ENCODE data around the gene ZNF496. TPM values are rescaled to one million over a fixed set of nuclear protein-coding genes. Genes with fewer than 3 reads are reported as not detected.
"Not testable (repeated sequence)": the region's sequence is repeated elsewhere in the genome, so short reads cannot be mapped to it uniquely, and the experiment has no call there.

The ZNF496 gene
- total RNA-seq, 2 donors from 2014 or later, result 4.8 to 14.5 TPM

GRCh38 chr1:247363000-247363399 lies 31.3 kb upstream of the ZNF496 start:
- ATAC-seq; DNase-seq (ENCODE audit: low spot score in 2 of 2); H3K9me3 Mint-ChIP-seq: not testable (repeated sequence)
- peaks cover 6 to 13% of the 10 kb centered on the region in 2 donors for H3K36me3 Mint-ChIP-seq
- peak overlapping the region in 1 of 2 donors; percentile 62 for H3K27ac Mint-ChIP-seq

GRCh38 chr1:247362153-247362552 lies 30.5 kb upstream of the ZNF496 start:
- DNase-seq (ENCODE audit: low spot score in 2 of 2) (no peak), ATAC-seq (no peak)
- Mint-ChIP-seq H3K36me3 (peaks cover 6 to 13% of the 10 kb centered on the region in 2 donors), H3K9me3 (peaks cover 0 to 3% of the 10 kb centered on the region in 2 donors), H3K27ac (no peak overlapping the region)

- H3K27ac Mint-ChIP-seq, result no peak overlapping the region
- DNase-seq (ENCODE audit: low spot score in 2 of 2), result no peak
These were observed 29.5 kb upstream of the ZNF496 start for GRCh38 chr1:247360991-247361731.

GRCh38 chr1:247360116-247360898 lies 28.6 kb upstream of the ZNF496 start:
- Mint-ChIP-seq H3K27ac (no peak overlapping the region), H3K9me3 (peaks cover 5 to 7% of the 10 kb centered on the region in 2 donors), H3K36me3 (peaks cover 0 to 14% of the 10 kb centered on the region in 2 donors)
- no peak for DNase-seq (ENCODE audit: low spot score in 2 of 2)
- no peak for ATAC-seq

More at GRCh38 chr1:247360991-247361731, 29.5 kb upstream of the ZNF496 start:
- Mint-ChIP-seq H3K36me3 (peaks cover 6 to 14% of the 10 kb centered on the region in 2 donors), H3K9me3 (no peaks in the 10 kb centered on the region)
- ATAC-seq, result peak in 1 of 2 donors; percentile 64

- H3K9me3 Mint-ChIP-seq, result peaks cover 5 to 7% of the 10 kb centered on the region in 2 donors
- DNase-seq (ENCODE audit: low spot score in 2 of 2) (no peak), ATAC-seq (no peak)
- H3K27ac Mint-ChIP-seq, result no peak overlapping the region
- H3K36me3 Mint-ChIP-seq, result peaks cover 0 to 13% of the 10 kb centered on the region in 2 donors
These were observed 27.9 kb upstream of the ZNF496 start for GRCh38 chr1:247359559-247359958.

GRCh38 chr1:247358920-247359319 lies 27.3 kb upstream of the ZNF496 start:
- DNase-seq (ENCODE audit: low spot score in 2 of 2) (no peak), ATAC-seq (no peak)
- Mint-ChIP-seq H3K27ac (no peak overlapping the region), H3K9me3 (peaks cover 5 to 7% of the 10 kb centered on the region in 2 donors), H3K36me3 (peaks cover 0 to 13% of the 10 kb centered on the region in 2 donors)

GRCh38 chr1:247357781-247358211 lies 26.1 kb upstream of the ZNF496 start:
- no peak for DNase-seq (ENCODE audit: low spot score in 2 of 2)
- ATAC-seq, result no peak
- H3K27ac Mint-ChIP-seq, result no peak overlapping the region
- peaks cover 5 to 7% of the 10 kb centered on the region in 2 donors for H3K9me3 Mint-ChIP-seq
- H3K36me3 Mint-ChIP-seq, result peaks cover 0 to 13% of the 10 kb centered on the region in 2 donors

GRCh38 chr1:247357052-247357780 lies 25.5 kb upstream of the ZNF496 start:
- H3K9me3 Mint-ChIP-seq, result peaks cover 5 to 7% of the 10 kb centered on the region in 2 donors
- DNase-seq (ENCODE audit: low spot score in 2 of 2), result no peak
- no peak for ATAC-seq
- H3K36me3 Mint-ChIP-seq, result peaks cover 0 to 13% of the 10 kb centered on the region in 2 donors
- no peak overlapping the region for H3K27ac Mint-ChIP-seq

GRCh38 chr1:247355160-247355559 lies 23.5 kb upstream of the ZNF496 start:
- not testable (repeated sequence) for H3K27ac Mint-ChIP-seq; ATAC-seq; H3K9me3 Mint-ChIP-seq; DNase-seq (ENCODE audit: low spot score in 2 of 2)
- H3K36me3 Mint-ChIP-seq, result peaks cover 4 to 13% of the 10 kb centered on the region in 2 donors

- H3K9me3 Mint-ChIP-seq, result peaks cover 7 to 9% of the 10 kb centered on the region in 2 donors
- no peak overlapping the region for H3K27ac Mint-ChIP-seq
- H3K36me3 Mint-ChIP-seq, result peaks cover 5 to 13% of the 10 kb centered on the region in 2 donors
- no peak for ATAC-seq
- no peak for DNase-seq (ENCODE audit: low spot score in 2 of 2)
These were observed 20.5 kb upstream of the ZNF496 start for GRCh38 chr1:247352175-247352574.

- DNase-seq (ENCODE audit: low spot score in 2 of 2), result no peak
- no peak for ATAC-seq
- peaks cover 5 to 6% of the 10 kb centered on the region in 2 donors for H3K36me3 Mint-ChIP-seq
- H3K9me3 Mint-ChIP-seq, result peaks cover 3 to 5% of the 10 kb centered on the region in 2 donors
- no peak overlapping the region for H3K27ac Mint-ChIP-seq
These were observed 18.9 kb upstream of the ZNF496 start for GRCh38 chr1:247350587-247350986.

GRCh38 chr1:247347477-247348222 lies 16.0 kb upstream of the ZNF496 start:
- DNase-seq (ENCODE audit: low spot score in 2 of 2) (no peak), ATAC-seq (no peak)
- peaks cover 0 to 5% of the 10 kb centered on the region in 2 donors for H3K36me3 Mint-ChIP-seq
- H3K9me3 Mint-ChIP-seq, result peaks cover 0 to 4% of the 10 kb centered on the region in 2 donors
- no peak overlapping the region for H3K27ac Mint-ChIP-seq

GRCh38 chr1:247345881-247346280 lies 14.2 kb upstream of the ZNF496 start:
- no peak for ATAC-seq
- peaks cover 0 to 4% of the 10 kb centered on the region in 2 donors for H3K9me3 Mint-ChIP-seq
- H3K27ac Mint-ChIP-seq, result no peak overlapping the region
- H3K36me3 Mint-ChIP-seq, result peaks cover 0 to 5% of the 10 kb centered on the region in 2 donors
- no peak for DNase-seq (ENCODE audit: low spot score in 2 of 2)

- ATAC-seq (no peak), DNase-seq (ENCODE audit: low spot score in 2 of 2) (no peak)
- peak overlapping the region in 1 of 2 donors; percentile 64 for H3K27ac Mint-ChIP-seq
- no peaks in the 10 kb centered on the region for H3K9me3 Mint-ChIP-seq
- H3K36me3 Mint-ChIP-seq, result no peaks in the 10 kb centered on the region
These were observed 12.1 kb upstream of the ZNF496 start for GRCh38 chr1:247343801-247344200.

GRCh38 chr1:247338723-247339275 lies 7.1 kb upstream of the ZNF496 start:
- peak overlapping the region in 1 of 2 donors; percentile 79 for H3K27ac Mint-ChIP-seq
- peaks cover 0 to 4% of the 10 kb centered on the region in 2 donors for H3K36me3 Mint-ChIP-seq
- H3K9me3 Mint-ChIP-seq, result no peaks in the 10 kb centered on the region
- DNase-seq (ENCODE audit: low spot score in 2 of 2) (no peak), ATAC-seq (no peak)

- DNase-seq (ENCODE audit: low spot score in 2 of 2), result no peak
- H3K9me3 Mint-ChIP-seq, result no peaks in the 10 kb centered on the region
- peaks cover 0 to 10% of the 10 kb centered on the region in 2 donors for H3K36me3 Mint-ChIP-seq
- H3K27ac Mint-ChIP-seq, result no peak overlapping the region
- ATAC-seq, result no peak
These were observed 6.3 kb upstream of the ZNF496 start for GRCh38 chr1:247337961-247338360.
